GM18508 (cell line): ENCODE results near the gene FSIP1.

Source experiments
- ATAC-seq: cut with Tn5 transposase; IDR thresholded peaks from one replicate; pipeline ENCODE4 v1.9.1; 2021; ENCODE audit warnings: moderate number of reproducible peaks; ENCODE audit not compliant: insufficient read depth, unreplicated experiment

The FSIP1 gene

GRCh38 chr15:39793923-39794322 is 11.3 kb upstream of the FSIP1 start:
- no peak for ATAC-seq

- ATAC-seq, result no peak
Observed at GRCh38 chr15:39792844-39793335, 10.2 kb upstream of the FSIP1 start.

GRCh38 chr15:39792025-39792843 is 9.6 kb upstream of the FSIP1 start:
- ATAC-seq, result no peak

GRCh38 chr15:39789736-39790135 is 7.1 kb upstream of the FSIP1 start:
- no peak for ATAC-seq

DNA sequence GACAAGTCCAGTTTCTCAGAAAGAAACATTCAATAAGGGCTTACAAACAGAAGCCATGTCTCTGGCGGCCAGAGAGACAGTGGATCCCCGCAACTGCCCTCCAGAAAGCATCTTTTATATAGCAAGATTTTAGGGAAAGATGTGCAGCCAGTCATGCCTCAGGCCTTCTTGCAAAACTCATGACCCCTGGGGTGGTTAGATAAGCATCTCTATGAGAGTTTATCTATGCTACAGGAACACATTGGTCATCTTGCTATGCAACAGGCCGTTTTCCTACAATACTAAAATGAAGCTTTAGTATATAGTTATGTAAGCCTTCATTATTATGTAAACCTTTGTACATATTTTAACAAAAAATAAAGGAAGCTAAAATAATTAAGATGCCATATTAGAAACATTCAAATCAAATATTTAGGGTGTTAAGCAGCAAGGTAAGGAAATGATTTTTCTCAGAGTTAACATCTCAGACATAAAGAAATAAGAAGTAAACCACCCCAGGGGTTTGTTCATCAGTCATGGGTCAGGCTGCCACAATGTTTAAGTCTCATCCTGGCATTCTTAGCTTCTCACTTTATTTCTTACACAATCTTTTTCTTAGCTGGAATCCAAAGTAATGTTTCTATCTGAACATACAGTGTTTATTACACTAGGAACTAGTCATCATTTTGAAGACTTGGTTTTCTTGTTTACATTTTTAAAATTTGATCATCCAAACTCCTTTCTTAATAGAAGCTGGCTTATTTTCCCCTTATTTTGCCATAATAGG is 6.3 kb upstream of the FSIP1 start:
- ATAC-seq, result no peak

DNA sequence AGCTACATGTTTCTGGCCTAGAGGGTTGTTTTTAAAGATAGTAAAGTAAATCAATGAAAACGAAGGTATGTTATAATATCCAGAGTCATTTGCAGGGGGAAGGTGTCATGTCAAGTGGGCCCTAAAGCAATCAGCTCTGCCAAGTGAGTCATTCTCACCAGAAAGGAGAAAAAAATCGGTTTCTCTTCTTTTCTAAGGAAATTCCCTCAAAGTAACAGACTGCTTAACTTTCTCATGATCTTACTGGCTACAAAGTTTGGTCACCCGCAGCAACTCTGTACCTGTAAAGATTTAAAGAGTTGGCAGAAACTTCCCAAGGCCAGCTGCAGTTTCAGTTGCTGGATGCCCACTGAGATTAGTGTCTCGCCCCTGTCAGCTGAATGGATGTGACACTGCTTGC is 5.5 kb upstream of the FSIP1 start:
- no peak for ATAC-seq

DNA sequence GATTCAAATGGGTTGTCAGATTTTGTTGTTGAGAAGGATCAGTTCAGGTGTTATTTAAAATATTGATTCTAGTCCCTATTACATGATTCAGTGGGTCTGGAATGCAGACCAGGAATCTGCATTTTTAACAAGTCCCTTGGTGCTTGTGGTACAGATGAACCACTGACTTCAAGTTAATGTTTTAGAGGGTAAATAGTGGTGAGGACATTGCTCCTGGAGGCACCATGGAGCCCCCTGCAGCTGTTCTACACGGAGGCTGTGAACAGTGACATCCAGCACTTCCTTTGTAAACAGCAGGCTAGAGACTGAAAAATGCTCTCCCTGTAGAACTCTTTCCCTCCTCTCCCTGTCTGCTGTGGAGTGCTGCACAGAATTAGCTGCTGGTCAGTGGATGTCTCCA is 4.8 kb upstream of the FSIP1 start:
- no peak for ATAC-seq

DNA sequence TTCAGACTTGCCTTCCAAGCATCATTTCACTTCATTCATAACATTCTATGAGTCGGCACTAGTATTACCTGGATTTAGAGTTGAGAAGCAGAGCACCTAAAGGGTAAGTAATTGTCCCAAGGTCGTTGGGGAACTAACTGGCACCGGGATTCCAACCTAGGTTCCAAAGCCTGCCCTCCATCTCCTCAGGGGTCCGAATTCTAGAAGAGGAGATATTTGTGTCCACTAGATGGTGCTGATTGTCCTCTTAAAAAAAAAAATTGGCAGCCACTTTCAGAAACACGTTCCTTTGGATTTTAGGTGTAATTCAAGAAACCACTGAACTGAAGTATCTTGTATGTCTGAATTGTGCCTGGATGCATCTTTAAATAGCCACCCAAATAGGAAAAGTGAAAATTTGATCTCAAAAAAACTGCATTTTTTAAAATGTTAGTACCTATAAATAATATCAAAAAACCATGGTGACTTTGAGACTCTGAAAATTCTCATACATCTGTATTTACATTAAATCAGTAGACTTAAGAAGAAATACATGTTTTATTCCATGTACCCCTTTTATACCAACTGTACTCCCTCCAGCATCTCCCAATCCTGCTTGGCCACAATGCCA is 3.9 kb upstream of the FSIP1 start:
- no peak for ATAC-seq

DNA sequence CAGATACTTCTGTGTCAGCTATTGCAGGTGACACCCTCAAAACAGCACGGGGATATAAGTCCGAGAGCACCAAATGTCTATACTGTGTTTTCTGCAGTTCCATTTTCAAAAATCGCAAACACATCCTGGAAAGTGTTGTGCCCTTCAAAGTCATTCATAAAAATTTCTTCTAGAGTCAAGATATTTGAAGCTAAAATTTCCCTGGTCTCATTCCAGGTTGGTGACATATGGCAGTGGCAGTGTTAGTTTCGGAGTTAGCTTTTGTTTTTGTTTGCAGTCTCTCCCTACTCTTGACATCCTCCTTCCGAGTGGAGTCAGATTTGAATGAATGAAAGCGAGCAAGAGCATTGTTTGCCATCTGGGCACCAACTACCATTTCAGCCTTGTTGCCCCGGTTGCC is 3.2 kb upstream of the FSIP1 start:
- ATAC-seq, result no peak

- no peak for ATAC-seq
Observed at GRCh38 chr15:39785139-39785538, 2.5 kb upstream of the FSIP1 start.

DNA sequence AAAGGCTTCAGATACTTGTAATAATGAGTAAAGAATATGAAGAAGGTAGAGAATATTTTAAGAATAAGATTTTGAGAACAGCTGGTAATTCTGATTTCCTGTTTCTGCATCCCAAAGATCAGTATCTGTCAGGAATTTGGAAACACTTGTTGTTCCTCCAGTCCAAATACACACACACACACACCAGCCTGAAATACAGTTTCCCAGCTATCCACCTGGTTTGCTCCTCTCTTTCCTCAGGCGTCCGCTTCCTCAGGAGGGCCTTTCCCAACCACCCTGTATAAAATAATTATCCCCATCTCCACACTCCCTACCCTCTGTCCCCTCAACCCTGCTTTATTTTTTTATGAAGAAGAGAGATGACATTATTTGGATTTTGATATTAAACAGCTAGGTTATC is 2.0 kb upstream of the FSIP1 start:
- no peak for ATAC-seq

DNA sequence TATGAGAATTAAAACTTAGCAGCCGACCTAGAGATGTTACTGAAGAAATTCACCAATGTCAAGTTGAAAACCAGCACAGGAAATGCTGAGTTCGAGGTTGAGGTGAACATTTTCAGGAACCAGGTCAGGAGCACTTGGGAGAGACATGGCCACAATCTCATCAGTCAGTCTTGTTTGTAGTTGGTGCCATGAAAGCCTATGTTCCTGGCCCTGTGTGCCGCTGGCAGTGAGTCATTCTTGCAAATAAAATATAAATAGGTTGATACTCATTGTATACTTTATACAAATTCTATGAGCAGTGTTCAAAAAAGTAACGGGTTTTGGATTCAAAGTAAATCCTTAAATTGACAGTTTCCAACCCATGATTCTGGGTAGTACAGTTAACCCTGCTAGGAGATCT is 1.5 kb upstream of the FSIP1 start:
- no peak for ATAC-seq

GRCh38 chr15:39783244-39783820 is 691 bp upstream of the FSIP1 start:
- ATAC-seq, result no peak

- no peak for ATAC-seq
Observed at GRCh38 chr15:39781967-39782302, 706 bp downstream of the FSIP1 start.

GRCh38 chr15:39781147-39781966 is 1.3 kb downstream of the FSIP1 start:
- no peak for ATAC-seq

DNA sequence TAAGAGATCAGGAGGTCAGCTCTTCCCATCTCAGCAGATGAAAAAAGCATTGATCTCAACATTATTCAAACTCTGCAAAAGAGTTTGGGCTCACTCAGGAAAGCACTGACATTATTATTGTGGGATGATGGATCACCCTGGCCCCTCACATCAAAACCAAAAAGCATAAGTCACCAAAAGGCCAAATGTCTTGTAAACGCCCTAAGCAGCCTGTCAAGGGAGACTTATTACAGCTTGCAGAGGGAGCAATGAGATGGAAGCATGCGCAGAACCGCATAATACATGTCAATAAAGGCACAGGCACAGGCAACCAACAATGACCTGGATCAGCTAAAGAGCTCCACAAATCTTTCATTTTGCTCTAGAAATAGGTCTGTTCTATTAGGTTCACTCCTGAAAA is 4.6 kb downstream of the FSIP1 start:
- ATAC-seq, result no peak

DNA sequence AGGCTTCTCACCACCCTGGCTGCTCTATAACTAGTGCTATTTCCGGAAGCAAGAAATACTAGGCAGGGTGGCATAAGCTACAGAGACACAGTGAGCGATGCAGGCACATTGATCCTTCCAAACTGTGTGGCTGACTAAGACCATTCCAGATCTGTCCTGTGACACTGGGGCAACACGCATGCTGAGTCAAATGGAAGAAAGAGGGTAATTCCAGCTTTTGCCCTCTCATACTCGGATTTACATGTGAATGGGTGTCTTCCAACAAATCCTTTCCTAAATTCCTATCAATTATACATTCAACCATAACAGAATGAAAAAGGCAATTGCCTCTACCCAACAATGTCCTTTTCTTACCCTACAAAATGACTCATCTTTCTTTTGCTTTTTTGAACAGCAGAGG is 5.1 kb downstream of the FSIP1 start:
- no peak for ATAC-seq

DNA sequence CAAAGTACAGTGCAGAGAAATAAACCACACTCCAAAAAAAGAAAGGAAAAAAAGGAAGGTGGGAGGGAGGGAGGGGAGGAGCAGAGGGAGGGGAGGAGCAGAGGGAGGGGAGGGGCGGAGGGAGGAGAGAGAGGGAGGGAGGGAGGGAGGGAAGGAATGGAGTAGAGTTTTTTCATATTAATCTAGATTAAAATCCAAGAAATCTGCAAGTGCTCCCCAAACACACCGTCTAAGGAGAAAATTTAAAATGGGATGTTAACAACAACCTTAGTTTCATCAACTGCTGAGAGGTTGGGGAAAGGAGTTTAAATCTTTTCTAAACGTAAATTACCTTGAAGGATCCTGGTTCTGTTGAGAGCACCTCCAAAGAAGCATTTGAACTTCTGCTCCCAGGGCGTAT is 6.6 kb downstream of the FSIP1 start:
- ATAC-seq, result no peak

DNA sequence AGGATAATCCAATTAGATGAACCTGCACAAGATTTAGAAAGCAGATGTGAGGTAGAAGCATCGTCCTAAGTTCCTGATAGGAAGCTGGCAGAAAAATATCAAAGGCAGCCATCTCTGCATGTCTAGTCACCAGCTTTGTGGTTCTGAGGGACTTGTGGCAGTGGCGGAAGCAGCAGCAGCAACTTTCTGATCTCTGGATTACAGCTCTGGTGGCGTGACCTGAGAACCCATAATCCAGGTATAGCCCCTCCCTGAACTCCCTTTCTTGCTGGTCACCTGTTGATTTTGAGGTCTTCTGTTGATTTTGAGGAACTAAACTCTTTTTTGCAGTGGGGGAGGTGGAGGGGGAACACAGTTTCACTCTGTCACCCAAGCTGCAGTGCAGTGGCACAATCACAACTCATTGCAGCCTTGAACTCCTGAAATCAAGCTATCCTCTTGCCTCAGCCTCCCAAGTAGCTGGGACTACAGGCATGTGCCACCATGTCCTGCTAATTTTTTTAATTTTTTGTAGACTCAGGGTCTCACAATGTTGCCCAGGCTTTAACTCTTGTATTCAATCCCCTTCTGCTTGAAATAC is 7.9 kb downstream of the FSIP1 start:
- ATAC-seq, result no peak
